HL-60/S4 treated with retinoic acid at 250 ng/mL for 4 days and 3 days (cell line): ENCODE results near the gene ACSL4.

Experiments
- in situ Hi-C: fragments of 300-500 bp; cut with MboI; formaldehyde crosslinking; loops from 2 replicates; pipeline ENCODE4 v1.7.0; 2022; ENCODE audit warnings: low sequenced_read_pairs

ACSL4 gene

DNA sequence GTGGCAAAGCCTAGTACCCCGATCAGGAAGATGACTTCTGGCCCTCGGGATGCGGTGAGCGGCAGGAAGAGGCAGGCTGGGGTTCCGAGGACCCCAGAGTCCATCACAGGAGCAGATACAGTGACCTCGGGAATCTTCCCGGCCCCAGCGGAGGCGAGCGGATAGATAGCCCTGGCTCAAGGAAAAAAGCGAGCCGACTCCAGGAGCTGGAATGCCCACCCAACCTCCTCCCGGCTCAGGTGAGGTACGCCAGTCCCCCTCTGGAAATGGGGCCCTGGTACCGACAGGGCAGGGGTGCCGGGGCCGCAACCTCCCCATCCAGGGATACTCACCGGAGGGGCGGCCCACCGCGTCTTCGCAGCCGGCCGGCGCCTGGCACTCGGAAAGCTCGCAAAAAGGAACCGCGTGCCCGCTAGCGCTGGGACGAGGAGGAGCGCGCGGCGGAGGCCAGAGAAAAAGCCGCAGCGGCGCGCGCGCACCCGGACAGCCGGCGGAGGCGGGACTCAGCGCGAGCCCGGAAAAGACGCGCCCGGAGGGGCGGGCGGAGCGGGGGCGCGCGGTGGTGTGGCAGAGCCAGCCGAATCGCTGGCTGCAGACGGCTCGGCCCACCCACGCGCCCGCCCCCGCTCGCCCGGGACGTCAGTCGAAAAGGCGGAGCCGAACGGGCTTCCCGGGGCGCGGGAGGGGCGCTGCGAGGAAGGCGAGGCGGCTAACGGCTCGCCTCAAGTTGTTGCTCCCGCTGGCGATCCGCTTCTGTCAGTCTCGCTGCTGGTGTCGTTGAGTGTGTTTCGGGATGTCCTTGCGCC lies at the start of gene ACSL4:
TSS of gene ACSL4 (minus strand) at position 451 of the 806 bp plus-strand sequence. CDS start 49,894 bp downstream, outside the sequence.
- in situ Hi-C loops = loop anchor here (25.0 kb wide), 1 partner anchor 104 kb away; no protein-coding TSS in a partner anchor

DNA sequence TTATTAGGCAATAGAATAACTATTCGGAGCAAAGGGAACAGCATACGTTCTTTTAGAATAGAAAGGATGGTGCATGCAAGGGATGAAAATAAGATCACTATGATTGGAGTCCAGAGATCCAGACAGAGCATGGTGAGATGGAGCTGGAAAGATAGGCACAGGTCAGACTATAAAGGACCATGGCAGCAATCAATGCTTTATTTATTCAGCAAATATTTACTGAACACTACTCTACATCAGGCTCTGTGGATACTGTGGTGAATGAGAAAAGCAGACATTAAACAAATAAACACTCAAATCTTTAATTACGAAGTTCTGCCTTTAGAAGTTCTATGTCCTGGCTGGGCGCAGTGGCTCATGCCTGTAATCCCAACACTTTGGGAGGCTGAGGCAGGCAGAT lies 44.7 kb upstream of the ACSL4 start:
- in situ Hi-C loops = no loop called here

DNA sequence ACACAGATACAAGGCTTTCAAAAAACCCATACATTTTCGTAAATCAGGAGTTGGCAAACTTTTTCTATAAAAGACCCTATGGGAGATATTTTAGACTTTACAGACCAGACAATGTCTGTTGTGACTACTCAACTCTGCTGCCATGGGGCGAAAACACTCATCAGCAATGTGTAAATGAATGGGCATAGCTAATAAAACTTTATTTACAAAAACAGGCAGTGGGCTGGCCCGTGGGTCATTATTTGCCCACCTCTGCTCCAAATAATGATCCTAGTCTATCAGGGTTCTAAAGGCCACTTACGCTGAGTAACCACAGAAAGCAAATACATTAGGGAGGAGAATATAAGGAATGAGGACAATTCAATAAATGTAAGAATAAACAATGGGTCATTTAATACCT lies 43.9 kb upstream of the ACSL4 start:
- in situ Hi-C loops = no loop called here

DNA sequence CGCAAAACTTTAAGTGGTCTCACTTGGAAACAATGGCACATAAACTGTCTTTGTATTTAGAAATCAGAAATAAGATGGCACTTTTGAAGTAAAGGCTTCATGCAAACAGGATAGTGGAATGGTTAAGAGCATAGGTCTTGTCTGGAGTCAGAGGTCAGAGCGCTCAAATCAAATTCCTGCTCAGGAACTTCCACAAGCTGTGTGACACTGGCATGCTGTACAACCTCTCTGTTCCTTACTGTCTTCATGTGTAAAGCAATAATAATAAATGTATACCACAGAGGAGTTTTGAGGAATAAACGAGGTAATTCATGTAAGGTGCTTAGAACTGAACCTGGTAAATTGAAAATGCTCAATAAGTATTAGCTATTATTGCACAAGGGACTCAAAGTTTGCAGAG lies 43.4 kb upstream of the ACSL4 start:
- in situ Hi-C loops = no loop called here

DNA sequence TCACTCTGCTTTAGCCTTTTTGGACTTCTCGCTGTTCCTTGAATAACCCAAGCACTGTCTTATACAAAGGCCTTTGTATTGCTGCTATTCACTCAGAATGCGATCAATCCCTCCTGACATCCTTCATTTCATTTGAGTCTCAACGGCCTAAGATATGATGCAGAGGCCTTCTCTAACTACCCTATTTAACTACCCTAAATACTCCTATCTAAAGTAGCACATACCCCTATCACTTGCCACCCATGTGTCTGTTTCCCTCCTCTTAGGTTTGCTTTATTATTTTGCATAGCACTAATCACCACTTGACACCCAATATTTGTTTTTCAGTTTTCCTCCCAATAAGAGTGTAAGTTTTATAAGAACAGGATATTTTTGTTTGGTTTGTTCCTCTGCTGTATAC lies 42.3 kb upstream of the ACSL4 start:
- in situ Hi-C loops = no loop called here

DNA sequence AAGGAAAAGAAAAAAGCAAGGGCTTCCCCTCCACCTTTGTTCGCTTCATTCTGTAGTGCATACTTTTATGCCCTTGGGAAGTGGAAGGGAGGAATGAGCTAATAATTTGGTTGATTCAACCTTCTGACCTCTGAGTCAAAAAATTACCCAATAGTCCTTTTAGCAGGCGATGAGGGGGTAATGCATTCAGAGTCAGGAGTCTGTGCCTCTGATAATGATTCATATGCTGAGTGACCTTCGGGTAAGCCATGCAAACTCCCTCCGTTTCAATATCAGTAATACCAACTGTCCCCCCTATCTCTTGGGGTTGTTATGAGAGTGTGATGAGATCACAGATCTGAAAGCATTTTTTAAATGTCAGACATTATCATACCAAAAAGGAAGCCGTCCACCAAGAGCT lies 41.6 kb upstream of the ACSL4 start:
- in situ Hi-C loops = no loop called here

DNA sequence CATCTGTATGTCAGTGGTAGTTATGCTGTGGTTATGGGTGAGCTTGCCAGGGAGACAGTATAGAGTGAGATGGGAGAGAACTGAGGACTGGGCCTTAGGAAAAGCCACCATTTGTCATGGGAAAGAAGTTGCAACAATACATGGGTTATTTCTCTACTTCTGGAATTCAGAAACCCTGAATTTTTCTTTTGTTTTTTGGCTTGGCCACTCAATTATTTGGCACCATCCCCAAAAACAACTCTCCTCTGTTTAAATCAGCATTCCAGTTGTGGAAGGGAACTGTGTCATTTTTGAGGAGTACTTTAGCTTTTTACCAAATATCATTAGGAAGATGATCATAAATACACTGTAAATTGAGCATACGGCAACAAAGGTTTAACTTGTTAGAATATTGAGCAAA lies 41.1 kb upstream of the ACSL4 start:
- in situ Hi-C loops = no loop called here

DNA sequence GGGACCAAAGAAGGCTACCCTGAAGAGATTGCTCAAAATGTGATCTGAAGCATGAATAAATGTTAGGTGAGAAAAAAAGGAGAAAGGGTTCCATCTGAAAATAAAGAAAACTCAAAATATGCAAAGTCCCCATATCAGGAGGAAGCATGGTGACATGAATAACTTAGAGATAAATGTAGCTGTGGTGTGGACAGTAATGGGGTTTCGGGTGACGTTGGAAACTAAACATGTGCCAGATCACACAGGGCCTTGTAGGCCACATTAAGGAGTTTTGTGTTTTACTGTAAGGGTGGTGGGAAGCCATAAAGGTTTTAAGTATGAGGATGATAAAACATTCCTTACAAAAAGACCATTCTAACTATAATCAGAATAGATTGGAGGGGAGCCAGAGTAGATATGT lies 40.3 kb upstream of the ACSL4 start:
- in situ Hi-C loops = no loop called here

DNA sequence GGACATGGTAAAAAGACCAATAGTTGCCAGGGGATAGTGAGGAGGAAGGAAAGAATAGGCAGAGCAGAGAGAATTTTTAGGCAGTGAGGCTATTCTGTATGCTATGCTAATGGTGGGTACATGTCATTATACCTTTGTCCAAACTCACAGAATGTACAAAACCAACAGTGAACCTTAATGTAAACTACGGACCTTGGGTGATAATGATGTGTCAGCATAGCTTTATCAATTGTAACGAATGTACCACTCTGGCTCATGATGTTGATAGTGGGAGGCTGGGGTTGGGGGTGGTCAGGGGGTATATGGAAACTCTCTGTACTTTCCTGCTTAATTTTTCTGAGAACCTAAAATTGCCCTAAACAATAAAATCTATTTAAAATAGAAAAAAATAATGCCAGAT lies 37.7 kb upstream of the ACSL4 start:
- in situ Hi-C loops = no loop called here

DNA sequence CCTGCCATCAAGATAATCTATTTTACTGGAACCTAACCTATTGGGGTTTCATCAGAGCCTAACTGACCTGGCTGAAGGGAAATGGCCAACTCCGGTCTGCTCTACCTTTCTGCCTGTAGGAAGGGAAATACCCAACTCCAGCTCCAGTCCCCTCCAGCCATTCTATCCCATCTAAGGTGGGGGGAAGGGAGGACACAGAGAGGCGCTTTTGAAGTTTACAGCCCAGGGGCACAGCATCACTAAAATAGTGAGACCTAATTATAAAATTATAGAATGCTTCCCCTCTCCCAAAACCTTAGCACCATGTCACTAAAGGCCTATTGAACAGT lies 27.8 kb upstream of the ACSL4 start:
- in situ Hi-C loops = no loop called here

DNA sequence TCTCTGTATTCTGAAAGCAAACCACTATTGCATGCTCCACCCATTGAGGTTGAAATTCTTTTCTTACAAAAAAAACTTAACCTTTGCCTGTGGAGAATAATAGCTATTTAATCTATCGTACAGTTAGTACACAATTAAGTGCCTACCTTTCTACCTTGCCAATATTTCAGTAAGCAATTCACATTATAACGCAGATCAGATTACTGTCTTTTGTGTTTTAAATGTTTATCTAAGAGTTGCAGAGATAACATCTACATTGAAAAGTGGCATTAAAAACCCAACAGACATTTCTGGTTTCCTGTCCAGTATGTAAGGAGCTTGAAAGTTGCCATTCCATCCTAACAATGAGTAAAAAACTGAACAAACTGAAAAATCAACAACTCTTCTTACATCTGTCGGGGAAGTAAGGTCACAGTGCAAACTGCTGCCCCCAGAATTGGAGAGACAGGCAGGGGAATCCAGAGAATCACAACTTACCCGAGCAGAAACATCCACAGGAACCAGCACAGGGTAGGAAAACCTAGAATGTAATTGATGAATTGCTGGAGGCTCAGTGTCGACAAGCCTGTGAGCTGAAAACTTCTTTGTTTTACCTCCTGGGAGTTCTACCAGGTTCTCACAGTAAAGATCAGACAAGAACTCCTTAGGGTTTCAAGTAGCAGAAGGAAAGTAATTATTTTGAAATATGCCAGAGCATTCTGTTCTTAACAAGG lies 27.3 kb upstream of the ACSL4 start:
- in situ Hi-C loops = no loop called here

DNA sequence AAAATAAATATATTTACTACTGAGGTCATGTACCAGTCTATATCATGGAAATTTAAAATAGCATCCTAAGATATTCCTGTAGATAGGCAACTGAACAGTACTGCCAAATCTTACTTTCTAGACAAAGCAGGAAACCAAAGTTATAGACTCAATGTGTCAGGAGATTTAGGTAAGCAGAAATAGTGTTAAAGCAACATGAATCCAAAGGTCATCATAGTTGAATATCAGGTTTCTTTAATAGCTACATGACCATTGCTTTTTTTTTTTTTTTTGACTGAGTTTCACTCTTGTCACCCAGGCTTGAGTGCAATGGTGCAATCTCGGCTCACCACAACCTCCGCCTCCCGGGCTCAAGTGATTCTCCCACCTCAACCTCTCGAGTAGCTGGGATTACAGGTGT lies 20.2 kb upstream of the ACSL4 start:
- in situ Hi-C loops = no loop called here

DNA sequence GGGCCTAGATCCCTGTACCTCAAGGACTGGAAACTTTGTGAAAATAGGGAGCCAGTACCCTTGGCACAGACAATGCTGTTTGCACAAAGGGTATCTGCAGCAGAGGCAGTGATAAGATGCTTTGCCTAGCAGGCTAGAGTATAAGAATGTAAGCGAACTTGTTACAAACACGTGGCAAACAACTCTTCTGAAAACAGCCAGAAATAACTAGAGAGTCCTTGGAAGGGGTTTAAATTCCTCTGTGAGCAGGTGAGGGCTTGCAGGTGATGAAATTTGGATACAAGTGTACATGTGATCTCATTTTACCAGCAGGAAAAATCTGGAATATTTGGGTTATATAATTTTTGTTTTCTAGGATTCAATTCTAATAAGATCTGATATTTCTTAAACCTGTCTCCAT lies 18.6 kb upstream of the ACSL4 start:
- in situ Hi-C loops = no loop called here

DNA sequence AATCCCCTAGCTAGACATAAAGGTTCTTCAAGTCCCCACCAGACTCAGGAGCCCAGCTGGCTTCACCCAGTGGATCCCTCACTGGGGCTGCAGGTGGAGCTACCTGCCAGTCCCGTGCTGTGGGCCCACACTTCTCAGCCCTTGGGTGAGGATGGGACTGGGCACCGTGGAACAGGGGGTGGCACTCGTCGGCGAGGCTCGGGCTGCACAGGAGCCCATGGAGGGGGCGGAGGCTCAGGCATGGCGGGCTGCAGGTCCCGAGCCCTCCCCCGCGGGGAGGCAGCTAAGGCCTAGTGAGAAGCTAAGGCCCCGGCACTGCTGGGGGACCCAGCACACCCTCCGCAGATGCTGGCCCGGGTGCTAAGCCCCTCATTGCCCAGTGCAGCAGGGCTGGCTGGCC lies 16.1 kb upstream of the ACSL4 start:
- in situ Hi-C loops = loop anchor here (25.0 kb wide), 1 partner anchor 88 kb away; no protein-coding TSS in a partner anchor

DNA sequence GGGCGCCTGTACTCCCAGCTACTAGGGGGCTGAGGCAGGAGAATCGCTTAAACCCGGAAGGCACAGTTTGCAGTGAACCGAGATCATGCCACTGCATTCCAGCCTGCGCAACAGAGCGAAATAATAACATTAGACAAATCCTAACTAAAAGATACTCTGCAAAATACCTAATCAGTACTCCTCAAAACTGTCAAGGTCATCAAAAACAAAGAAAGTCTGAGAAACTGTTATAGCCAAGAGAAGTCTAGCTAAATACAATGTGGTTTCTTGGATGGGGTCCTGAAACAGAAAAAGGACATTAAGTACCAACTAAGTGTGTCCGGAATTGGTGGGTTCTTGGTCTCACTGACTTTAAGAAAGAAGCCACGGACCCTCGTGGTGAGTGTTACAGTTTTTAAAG lies 14.6 kb upstream of the ACSL4 start:
- in situ Hi-C loops = loop anchor here (25.0 kb wide), 1 partner anchor 90 kb away; no protein-coding TSS in a partner anchor

DNA sequence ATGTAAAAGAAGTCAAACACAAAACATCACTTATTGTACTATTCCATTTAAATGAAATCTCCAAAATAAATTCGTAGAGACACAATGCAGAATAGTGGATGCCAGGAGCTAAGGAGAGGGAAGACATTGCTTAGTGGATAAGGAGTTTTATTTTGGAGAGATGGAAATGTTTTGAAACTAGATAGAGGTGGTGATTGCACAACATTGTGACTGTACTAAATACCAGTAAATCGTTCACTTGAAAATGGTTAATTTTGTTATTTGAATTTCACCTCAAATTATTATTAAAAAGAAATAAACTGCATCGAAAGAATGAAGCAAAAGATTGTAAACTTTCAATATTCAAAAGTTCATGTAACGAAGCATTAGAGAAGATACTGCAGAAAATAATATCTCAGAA lies 9.7 kb upstream of the ACSL4 start:
- in situ Hi-C loops = loop anchor here (25.0 kb wide), 1 partner anchor 95 kb away; no protein-coding TSS in a partner anchor

DNA sequence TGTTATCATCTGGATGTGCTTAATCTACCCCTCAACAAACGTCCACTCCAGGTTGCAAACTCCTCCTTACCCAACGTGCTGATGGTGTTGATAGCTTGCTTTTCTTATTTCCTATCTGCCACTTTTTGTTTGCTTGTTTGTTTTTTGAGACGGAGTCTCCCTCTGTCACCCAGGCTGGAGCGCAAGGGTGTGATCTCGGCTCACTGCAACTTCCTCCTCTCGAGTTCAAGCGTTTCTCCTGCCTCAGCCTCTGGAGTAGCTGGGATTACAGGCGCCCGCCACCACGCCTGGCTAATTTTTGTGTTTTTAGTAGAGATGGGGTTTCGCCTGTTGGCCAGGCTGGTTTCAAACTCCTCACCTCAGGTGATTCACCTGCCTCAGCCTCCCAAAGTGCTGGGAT lies 7.8 kb upstream of the ACSL4 start:
- in situ Hi-C loops = loop anchor here (25.0 kb wide), 1 partner anchor 96 kb away; no protein-coding TSS in a partner anchor

DNA sequence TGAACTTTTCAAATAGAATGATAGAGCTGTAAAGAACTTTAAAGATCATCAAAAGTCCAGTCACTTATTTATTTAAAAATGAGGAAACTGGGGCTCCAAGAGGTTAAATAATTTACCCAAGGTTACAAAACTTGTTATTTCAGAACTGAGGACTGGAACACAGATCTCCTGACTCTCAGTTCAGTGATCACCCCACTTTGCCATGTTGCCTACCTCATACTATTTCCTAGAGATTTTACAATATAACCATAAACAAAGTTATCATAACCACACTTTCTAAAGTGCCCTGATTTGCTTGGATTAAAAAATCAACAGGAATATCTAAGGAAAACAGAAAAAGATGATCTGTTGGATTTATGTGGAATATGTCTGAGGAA lies 7.4 kb upstream of the ACSL4 start:
- in situ Hi-C loops = loop anchor here (25.0 kb wide), 1 partner anchor 97 kb away; no protein-coding TSS in a partner anchor

DNA sequence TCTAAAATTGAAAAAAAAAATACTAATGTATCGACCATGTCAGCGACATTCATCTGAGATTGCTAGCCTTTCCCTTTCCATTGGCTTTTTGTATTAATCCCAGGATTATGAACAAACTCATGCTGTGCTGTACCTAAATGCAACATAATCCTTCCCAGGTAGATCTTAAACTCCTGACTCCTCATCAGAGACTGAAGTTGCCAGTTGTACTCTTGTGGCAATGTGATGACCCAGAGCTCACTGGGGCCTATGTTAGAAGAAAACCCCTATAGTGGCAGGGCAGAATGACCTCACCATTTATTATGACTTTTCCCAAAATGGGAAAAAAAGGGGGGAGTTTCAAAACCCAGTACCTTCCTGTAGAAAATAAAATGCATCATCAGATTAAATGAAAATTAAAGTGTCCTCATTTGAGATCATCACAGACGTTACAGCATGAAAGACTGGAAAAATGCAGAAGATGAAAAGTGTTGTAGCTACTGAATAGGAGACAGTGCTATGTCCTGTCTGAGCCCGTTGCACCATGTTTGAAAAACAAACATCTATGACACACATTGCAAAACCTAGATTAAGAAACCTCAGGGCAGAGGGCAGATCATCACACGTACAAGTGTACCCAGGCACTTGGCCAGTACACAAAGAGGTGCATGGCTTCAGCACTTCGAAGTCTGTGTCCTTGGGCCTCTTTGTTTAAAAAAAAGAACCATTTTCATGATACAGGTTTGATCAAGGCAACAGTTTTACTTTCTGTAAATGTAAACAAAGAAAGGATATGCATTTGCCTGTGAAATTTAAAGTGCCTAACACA lies 6.8 kb upstream of the ACSL4 start:
- in situ Hi-C loops = loop anchor here (25.0 kb wide), 1 partner anchor 97 kb away; no protein-coding TSS in a partner anchor

DNA sequence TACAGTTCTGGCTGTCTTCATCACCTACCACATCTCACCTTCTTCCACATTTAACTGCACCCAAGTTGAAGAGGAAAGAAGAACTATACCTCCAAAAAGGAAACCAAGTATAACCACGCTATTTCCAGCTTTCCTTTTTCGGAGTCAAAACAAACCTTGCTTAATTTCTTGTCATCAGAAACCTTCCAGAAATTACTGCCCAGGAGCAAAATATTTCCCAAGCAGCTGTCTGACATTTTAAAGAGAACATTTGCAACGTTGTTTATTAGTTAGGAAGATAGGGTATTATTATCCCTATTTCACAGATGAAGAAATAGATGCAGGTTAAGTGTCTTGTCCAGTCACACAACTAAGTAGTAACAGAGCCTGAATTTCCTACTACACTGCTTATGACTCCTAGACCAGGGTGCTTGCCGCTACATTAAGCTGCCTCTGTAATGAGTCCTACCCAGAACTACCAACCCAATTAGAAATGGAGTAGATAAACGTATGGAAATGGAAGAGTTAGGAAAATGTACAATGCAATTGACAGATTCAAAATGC lies 2.2 kb upstream of the ACSL4 start:
- in situ Hi-C loops = loop anchor here (25.0 kb wide), 1 partner anchor 102 kb away; no protein-coding TSS in a partner anchor

DNA sequence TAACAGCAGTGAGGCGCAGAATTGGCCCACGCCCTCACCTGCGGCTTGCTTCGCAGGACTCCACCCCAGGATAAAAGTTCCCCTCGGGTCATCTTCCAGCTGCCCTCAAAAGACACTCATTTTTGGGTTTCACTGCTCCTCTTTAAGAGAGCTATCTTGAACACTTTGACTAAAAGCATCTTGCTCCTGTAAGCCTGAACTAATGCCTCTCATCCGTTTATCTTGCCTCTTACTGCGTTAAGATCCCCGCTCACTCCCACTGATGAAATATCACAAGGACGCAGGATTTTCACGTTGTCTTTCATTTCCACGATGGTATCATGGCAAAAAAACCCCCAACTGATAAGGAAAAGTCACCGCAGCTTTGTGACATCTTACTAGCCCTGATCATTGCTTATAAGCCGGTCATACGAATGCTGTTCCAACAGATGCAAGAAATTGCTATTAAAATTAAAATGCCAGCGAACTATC lies 591 bp upstream of the ACSL4 start:
- in situ Hi-C loops = loop anchor here (25.0 kb wide), 1 partner anchor 104 kb away; no protein-coding TSS in a partner anchor
